DMS114 treated with DMSO at 0.1 percent for 48 hours (cell line): ENCODE measurements around the gene LAMB1.

Experiments used
- DNase-seq: peaks from one replicate; lab custom pipeline; 2025; ENCODE audit not compliant: unreplicated experiment; lab: John Stamatoyannopoulos, UW

Gene LAMB1

DNA sequence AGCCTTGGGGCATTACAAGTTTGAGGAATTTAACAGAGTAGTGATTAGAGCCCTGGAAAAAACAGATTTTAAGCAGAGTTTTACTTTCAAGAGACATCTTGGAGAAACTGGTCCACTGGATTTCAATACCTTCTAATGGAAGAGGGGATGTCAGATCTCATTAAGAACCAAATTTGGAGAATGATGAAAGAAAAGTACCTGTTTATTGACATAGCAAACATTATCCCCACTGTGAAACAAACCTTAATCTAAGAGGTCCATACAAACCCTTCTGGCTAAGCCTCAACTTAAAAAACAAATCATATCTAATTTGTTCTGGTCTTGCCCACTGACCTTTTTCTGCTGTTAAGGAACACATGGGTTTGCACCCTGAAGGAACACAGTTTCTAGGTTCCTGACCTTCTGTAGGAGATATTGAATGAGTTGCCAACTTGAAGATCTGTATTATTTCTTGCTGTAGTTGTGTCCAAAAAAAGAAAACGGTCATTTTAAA, 53.5 kb downstream of the LAMB1 start:
- no peak for DNase-seq

DNA sequence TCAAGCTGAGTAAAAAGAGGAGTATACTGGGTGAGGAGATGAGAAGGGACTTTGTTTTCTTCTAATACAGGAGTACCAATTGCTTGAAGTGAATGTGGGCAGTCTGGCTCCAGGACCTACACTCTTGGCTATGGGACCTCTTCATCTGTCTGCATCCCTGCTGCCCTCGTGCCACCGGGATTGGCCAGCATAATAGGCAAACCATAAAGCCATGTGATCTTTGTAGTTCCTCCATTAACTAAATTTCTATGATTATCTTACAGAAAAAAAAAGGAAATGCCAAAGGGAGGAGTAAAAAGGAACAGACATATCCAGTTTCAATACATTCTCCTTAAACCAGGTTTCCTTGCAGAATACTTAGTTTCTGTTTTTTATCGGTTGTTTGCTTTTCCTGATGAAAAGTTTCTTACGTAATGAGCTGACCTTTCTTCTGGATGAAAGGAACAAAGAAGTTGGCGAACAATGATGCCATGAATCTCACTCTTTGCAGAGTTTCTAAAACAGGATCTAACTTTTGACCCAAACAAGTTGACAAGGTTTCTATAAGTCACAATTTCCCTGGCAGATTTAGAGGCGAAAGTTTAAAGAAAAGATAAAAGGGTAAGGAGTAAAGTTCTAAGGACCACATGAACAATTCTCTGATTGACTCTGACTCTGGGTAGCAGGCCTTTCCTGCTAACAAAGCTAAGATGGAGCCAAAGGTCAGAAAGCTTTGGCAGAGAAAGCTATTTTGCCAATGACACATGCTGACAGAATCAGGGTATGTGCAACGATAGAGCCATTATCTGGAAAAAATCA, 54.1 kb downstream of the LAMB1 start:
- no peak for DNase-seq

DNA sequence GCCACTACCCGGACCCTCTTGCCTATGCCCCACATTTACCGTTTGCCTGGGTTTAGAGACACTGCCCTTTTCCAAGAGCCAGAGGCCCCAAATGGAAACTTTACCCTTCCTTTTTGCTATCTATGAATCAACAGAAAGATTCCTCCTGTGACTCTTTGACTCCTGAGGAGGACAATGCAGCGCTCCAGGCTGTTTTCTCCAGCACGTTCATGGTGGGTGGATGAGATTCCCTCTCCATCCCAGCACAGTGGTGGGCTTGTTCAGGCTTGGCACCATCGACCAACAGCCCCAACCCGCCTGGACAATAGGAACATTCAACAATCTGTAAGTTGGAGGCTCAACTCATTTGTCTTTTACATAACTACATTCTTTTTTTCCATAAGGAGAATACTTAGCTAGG, 56.1 kb downstream of the LAMB1 start:
- no peak for DNase-seq

DNA sequence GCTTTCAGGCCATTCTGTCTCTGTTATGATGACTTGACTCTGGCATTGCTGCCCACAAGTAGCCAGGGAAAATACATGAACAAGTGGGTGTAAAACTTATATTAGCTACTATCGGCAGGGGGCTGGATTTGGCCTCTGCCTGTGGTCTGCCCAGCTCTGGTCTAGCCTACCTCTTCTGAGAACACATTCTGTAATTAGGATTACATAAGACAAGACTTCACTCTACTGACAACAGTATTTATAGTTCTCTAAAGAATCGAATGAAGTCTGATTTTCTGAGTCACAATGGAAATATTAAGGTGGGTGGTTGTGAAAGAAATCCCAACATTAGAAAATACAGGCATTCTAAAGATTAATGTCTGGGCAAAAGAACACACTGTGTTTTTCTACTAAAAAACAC, 56.5 kb downstream of the LAMB1 start:
- DNase-seq, result no peak

DNA sequence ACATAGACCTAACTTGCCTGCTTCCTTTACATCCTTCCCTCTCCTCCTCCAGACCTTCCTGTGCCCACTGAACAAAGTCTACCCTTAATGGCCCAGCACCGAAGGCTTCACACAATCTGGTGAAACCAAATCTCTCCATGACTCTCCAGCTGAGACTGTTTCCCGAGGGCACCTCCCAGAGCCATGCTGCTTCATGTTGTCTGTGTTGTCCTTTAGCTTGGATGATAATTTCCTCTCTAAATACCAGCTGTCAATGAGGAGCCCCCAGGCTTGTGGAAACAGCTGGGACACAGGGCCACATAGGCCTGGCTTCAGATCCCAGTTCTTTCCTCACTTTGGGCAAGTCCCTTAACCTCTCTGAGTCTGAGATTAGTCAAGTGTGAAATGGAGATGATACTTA, 57.6 kb downstream of the LAMB1 start:
- DNase-seq, result no peak

DNA sequence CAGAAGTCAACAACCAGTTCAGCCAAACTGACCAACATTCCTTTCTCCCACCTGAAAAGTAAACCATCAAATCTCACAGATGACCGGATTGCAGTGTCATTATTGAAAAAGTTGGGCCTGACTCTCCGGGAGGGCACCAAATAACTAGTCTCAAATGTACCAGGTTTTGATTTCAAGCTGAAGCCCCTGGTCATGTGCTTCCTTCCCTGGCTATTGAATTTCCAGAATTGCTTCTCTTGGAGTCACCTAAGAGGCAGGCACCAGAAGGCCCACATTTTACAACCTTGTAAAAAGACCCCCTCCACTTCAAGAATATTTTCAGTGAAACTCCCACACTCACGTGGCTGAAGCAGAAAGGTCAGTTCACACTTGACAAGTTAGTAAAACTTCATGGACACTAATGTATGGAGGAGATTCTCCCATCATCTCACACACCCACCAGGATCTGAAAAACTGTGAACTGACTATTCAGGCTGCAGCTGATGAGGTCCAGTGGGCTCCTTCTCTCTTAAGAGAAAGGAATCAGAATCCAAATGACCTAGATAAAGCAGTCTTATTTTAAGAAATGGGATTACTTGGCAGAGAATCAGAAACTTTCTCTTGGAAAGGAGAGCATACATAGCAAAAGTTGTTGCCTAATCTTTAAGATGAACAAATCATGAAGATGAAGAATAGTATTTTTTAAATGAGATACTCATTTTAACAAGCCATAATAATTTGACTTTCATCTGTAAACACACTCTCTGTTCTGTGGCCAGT, 58.4 kb downstream of the LAMB1 start:
- DNase-seq, result no peak

DNA sequence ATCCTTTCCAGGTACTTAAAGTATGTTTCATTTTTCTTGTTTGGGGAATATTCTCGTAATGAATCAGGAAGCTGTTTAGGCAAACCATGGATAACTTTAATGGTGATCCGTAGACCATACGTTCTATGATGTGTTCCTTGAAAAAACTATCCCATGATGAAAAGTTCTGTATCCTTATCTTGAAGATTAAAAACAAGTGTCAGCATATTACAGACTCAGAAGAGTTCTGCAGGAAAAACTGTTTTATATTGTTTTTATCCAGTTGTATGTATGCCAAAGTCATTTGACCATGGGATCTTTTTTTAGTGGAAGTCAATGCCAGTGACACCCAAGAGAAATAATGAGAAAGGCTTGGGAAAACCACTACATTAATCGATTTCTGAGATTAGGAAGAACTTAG, 59.9 kb downstream of the LAMB1 start:
- DNase-seq, result no peak

DNA sequence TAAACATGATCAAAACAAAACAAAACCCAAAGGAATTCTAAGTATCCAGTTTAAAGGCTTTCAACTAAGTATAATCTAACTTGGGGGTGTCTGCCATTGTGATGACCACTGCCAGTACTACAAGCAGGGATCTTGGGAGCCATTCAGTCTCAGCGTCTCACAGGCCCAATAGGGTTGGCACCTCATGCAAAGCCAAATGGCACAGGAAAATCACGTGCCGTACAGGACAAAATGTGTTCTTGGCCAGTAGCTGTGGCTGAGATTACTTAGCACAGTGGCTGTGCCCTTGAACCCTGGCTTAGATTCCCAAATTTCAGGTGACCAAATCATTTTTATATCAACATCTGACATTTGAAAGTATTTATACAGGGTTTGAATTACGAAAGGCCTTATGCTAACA, 62.0 kb downstream of the LAMB1 start:
- DNase-seq, result no peak

DNA sequence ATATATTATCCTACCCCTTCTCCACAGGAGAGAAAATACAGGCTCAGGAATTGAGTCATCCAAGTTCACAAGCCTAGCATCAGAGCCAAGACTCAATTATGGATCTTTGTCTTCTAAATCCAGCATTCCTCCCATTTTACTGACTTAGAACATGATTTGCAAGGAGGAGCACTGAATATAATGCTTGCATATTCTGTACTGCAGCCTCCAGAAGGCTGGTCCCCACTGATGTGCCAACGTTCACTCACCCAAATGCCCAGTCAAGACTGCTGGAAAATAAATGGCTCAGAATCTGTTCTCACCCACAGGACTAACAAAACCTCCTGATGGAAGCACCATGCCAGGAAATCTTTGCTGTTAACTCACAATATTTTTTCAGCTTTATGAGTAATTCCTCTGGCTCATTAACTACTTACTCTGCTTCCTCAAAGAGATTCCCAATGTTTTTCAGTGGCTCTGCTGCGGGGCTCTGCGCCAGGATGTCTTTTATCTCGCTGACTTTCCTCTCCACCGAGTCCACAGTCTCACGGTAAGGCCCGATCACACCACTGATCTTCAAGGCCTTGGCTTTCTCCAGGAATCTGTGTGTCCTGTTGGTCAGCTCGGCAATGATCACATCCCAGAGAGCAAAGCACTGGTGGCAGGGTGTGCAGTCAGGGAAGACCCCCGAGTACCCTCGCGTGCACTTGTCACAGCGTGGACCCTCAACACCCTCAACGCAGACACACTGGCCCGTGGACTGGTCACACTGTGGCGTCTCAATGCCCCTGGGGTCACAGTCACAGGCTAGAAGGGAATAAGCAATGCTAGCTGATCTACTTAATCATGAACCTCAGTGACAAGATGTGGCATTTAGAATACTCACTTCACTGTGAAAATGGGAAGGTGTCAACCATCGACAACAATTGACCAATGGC, 63.1 kb downstream of the LAMB1 start:
- no peak for DNase-seq

DNA sequence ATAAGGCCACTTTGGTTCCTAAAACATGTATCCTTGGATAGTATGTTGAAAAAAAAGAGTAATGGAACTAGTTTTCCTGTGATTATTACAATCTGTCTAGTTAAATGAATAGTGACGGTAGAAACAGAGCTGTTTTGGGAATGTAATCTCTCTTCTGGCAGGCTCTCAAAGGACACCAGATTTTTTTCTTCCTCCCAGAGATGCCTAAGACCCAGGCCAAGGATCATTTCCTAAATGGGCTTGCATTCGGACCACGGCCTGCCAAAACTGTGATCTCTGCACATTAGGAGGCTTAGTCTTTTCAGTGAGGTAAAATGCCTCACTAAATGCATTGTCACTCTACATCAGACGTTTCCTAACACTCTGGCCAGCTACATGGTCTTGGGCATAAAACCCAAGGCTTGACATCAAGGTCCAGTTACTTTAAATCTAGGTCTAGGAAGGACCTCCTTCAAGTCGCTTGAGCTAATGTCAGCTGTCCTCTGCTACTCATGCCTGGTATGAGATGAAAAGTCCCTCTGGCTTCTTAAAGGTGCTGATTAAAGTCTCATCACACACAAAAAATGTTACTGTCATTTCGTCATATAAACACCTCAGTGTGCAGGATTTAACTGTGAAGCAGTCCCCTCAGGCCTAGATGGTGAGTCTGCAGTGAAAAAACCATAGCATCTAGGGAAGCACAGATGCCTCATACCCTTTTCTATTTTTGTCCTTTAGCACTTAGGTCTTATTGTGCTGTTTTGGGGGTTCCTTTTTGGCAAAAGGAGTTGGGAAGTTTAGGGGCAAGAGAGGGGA, 64.3 kb downstream of the LAMB1 start:
- no peak for DNase-seq

DNA sequence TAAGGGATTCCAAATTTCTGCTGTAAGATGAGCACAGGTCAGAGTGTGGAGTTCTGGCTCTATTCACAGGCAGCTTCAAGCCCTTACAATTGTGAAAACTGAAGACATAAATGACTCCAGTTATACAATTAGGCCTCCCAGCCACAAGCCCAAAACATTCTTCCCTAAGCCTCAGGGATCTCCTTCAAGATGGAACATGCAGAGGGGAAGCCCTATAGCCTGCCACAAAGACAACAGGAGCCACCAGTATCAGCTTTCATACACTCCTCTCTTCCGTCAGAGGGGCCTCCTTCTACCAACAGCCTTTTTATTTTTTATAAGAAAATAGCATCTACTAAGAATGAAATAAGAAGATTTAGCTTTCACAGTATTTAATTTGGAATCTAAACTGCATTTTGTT, 65.4 kb downstream of the LAMB1 start:
- DNase-seq, result no peak

DNA sequence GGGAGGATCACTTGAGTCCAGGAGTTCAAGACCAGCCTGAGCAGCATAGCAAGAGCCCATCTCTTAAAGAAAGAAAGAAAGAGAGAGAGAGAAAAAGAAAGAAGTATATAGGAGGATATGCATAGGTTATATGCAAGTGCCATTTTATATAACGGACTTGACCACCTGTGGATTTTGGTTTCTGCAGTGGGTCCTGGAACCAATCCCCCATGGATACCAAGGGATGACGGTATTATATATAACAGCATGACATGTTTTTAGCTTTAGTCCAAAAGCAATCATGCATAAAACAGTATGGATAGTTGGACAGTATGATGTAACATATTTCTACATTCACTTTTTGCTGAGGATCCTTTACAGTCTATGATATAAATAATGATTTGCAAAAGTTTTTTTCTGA, 66.6 kb downstream of the LAMB1 start:
- DNase-seq, result no peak

DNA sequence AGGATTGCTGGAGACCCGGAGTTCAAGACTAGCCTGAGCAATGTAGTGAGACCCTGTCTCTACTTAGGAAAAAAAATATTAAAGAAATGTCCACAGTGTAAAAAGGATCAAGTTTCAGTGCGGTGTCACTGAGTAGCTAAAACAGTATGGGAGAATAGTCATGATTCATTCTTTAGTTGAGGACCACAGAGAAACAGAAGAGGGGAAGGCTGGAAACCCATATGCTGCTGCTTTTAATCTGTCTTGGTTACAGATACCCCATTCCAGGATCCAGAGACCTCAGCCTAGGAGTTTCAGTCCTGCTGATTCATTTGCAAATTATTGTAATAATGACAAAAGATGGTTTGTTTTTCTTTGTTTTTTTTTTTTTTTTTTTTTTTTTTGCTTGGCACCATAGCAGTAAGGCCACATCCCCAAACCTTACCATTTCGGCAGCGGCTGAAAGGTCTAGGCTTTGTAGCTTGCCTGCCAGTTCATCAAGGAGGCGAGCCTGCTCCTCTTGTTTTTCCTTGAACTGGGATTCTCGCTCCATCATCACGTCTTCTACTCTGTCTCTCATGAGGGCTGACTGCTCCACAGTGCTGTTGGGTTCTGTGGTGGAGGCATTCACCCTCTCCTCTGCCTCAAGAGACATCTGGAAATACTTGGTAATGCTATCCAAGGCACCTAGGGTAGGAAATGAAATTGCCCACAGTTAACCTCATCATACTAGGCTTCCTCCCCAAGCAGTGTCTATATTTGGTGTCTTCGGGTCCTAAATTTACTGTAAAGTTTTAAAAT, 67.8 kb downstream of the LAMB1 start:
- DNase-seq, result no peak

DNA sequence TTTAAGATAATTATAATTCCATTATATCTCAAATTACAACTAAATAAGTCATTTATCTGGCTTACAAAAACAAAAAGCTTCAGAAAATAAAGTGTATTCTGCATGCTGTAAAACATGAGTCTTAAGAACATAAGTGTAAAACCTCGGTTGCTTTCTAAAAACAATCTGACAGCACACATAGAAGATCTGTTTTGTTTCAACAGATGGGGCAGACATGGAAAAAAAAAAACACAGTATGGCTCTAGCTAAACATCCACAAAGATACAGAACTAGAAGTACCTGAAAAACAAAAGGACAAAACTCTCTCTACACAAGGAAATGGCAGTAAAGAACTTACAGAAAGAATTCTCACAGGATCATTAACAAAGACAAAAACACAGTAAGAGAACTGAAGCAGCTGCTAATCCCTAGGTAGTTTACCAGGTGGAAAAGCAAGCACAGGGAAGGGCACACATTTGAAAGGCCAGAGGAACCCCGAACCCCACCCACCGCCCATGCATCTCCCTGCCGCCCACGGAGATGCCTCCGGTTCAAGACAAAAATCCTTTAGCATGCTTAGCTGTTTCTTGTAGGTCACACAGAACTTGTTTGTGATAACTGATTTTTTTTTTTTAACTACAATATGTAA, 69.5 kb downstream of the LAMB1 start:
- no peak for DNase-seq

DNA sequence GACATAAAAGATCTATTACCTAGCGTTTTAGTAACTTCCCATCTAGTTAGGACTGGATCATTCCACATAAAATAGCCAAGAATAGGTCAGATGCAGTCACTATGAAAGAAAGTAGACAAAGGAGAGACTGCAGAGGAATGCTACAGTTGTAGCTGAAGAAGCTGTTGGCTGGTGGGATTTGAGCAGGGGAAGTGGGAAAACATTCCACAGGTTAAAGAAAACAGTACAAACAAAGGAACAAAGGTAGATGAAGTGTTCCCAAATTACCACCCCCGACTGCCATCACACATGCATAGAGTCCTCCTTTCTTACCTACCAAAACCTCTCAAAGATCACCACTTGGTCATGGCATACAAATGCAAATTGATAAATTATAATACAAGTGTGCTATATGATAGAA, 70.2 kb downstream of the LAMB1 start:
- DNase-seq, result no peak

DNA sequence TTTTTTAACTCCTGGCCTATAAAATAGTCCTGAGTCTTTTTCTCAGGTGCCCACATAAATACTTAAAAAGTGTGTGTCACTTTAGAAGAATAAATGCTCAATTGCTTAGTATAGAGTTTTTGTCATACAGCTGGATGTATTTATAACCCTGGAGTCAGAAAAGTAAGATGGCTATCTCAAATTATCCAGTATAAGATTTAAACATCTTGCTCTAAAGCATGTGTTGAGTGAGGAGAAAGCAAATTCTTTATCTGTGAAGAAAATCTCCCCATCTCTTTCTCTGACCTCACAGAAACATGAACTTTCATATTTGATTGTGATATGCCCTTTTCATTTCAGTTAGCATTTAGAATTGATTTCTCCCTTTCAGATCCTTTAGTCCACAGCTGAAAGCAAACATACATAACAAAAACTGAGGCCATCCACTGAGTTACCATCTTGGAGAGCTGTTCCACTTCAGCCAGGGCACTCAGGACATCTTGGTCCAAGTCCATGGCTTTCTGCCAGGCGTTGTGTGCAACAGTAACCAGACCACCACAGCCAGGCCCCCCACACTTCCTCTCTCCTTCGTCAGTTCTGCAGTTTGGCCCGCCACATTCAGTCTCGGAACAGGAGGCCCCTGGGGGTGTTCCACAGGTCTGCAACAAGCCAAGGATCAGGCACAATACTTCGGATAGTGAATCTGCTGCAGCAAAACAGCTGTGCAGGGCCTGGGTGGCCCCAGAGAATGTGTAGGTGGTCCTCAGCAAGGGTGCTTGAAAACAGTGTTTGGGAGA, 71.0 kb downstream of the LAMB1 start:
- no peak for DNase-seq

DNA sequence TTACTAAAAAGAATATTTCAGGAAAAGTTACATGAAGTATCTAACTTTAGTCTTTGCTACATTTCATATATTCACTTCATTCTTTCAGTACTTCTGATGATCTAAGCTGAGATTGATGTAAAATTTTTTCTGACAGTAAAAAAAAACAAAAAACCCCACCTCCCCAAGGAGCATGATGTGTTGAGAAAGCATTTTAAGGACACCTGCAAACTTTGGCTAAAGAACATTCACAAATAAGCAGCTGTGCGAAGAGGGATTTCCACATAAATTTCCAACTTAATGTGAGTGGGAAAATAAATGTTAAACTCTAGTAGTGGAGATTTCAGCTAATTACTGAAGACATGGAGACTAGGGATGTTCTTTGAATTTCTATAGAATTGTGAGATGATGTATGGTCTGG, 76.5 kb downstream of the LAMB1 start:
- DNase-seq, result no peak

DNA sequence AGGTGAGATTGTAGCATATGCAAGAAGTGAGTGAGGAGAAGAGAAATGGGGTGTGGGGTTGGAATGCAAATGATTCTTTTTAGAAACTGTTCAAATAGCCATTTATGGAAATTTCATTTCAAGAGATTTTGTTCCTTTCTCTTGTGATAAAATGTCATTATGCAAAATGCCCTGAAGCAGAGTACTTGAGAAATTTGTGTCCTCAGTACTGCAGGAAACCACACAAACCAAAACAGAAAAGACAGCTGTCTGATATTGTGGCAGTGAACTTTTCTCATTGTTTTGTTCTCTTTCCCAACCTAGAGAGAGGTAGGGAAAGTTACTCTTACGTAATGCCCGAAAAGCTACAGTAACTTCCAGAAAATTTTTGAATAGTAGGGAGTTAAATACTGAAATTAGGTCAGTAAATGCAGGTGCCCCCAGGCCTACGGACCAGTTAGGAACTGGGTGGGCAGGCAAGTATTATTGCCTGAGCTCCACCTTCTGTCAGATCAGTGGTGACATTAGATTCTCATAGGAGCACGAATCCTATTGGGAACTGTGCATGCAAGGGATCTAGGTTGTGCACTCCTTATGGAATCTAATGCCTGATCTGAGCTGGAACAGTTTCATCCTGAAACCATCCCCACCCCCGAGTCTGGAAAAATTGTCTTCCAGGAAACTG, 78.0 kb downstream of the LAMB1 start:
- DNase-seq, result no peak
